ENCODE measurements around the gene GUCY1A2.
"Not testable (repeated sequence)": the region's sequence is repeated elsewhere in the genome, so short reads cannot be mapped to it uniquely, and the experiment has no call there.

Gene GUCY1A2

DNA sequence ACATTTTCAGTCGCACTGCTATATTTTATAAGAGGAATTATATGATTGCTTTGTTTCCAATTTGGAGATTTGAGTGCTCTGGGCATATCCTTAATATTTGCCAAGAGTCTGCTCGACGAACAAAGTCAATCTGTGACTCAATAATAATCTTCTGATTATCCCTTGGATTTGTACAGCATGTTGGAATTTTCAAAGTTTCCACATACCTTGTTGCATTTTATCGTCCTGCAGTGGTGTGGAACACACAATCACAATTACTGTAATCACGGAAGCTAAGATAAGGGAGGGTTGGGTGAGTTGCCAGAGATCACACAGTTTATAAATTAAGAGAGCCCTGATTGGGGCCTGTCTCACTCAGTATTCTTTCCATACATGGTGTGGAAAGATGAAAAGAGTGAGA is 189.3 kb downstream of the GUCY1A2 start:
- H3K4me3 ChIP-seq (ENCODE audit: low read depth in 1 of 5, low read length in 5 of 5): no peak overlapping the region
- H3K9ac ChIP-seq (ENCODE audit: low read length in 5 of 5): no peak overlapping the region
- no peaks in the 10 kb centered on the region for H3K4me1 ChIP-seq (ENCODE audit: control insufficient read depth in 5 of 5, insufficient read depth in 5 of 5, low read length in 5 of 5)
- no peaks in the 10 kb centered on the region for H3K36me3 ChIP-seq (ENCODE audit: control insufficient read depth in 5 of 5, insufficient read depth in 5 of 5, low read length in 5 of 5)
- H3K27me3 ChIP-seq (ENCODE audit: control insufficient read depth in 5 of 5, insufficient read depth in 4 of 5, low read length in 5 of 5): no peaks in the 10 kb centered on the region
- no peaks in the 10 kb centered on the region for H3K9me3 ChIP-seq (ENCODE audit: control insufficient read depth in 5 of 5, low read length in 5 of 5)
- H3K27ac ChIP-seq (ENCODE audit: low read depth, low read length): no peak overlapping the region

DNA sequence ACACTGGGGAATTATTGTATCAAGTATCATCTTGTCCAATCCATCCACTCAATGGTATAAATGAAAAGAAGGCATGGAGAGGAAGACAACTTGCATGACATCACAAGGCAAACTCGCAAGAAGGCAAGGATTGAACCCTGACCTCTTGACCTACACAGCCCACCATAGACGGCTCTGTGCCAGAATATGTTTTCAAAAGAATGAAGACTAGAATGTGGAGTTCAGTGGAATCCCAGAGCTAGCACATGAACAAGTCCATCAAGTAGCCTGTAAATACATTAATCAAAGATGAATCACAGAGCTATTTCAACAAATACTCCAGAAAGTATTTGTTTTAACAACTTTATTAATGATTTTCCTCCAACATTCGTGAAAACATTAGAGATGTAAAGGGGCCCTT is 189.7 kb downstream of the GUCY1A2 start:
- Histone ChIP-seq H3K4me1 (ENCODE audit: control insufficient read depth in 5 of 5, insufficient read depth in 5 of 5, low read length in 5 of 5) (no peaks in the 10 kb centered on the region), H3K4me3 (ENCODE audit: low read depth in 1 of 5, low read length in 5 of 5) (no peak overlapping the region), H3K27ac (ENCODE audit: low read depth, low read length) (no peak overlapping the region), H3K9me3 (ENCODE audit: control insufficient read depth in 5 of 5, low read length in 5 of 5) (no peaks in the 10 kb centered on the region), H3K36me3 (ENCODE audit: control insufficient read depth in 5 of 5, insufficient read depth in 5 of 5, low read length in 5 of 5) (no peaks in the 10 kb centered on the region), H3K9ac (ENCODE audit: low read length in 5 of 5) (no peak overlapping the region), H3K27me3 (ENCODE audit: control insufficient read depth in 5 of 5, insufficient read depth in 4 of 5, low read length in 5 of 5) (no peaks in the 10 kb centered on the region)

DNA sequence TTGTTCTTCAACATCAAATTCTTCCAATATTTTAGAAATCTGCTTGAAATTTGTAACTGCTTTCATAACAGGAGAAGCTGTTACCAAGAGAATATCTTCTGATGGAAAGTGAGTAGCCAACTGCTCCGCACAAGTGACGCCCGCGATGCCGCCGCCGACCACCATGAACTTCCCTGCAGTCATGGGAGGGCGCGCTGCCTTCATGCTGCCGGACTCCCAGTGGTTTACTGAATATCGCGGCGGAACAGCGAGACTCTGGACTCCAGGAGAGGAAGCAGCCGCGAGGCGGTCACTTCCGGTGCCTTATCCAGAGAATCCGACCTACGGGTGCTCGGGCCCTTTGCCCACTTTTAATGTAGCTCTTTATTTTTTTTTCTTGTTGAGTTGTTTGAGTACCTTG is 190.6 kb downstream of the GUCY1A2 start:
- Histone ChIP-seq H3K4me3 (ENCODE audit: low read depth in 1 of 5, low read length in 5 of 5) (no peak overlapping the region), H3K27ac (ENCODE audit: low read depth, low read length) (no peak overlapping the region), H3K36me3 (ENCODE audit: control insufficient read depth in 5 of 5, insufficient read depth in 5 of 5, low read length in 5 of 5) (no peaks in the 10 kb centered on the region), H3K27me3 (ENCODE audit: control insufficient read depth in 5 of 5, insufficient read depth in 4 of 5, low read length in 5 of 5) (no peaks in the 10 kb centered on the region), H3K9me3 (ENCODE audit: control insufficient read depth in 5 of 5, low read length in 5 of 5) (no peaks in the 10 kb centered on the region), H3K4me1 (ENCODE audit: control insufficient read depth in 5 of 5, insufficient read depth in 5 of 5, low read length in 5 of 5) (no peaks in the 10 kb centered on the region), H3K9ac (ENCODE audit: low read length in 5 of 5) (no peak overlapping the region)

DNA sequence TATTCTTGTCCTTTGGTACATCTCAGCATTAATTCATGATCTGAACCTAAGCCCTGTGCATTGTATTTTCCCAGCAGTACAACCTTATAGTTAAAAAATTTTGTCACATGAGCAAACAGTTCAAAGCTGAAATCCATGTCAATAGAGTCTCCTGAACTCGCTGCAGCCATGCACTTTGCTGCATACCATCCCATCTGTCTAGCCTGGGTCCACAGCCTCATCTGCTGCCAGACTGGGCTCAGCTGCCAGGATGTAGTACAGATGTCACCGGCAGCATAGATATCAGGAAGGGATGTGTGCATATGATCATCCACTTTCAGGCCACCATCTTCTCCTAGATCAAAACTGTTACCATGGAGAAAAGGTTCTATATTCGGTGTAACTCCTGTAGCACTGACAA is 191.7 kb downstream of the GUCY1A2 start:
- not testable (repeated sequence) for H3K36me3 ChIP-seq (ENCODE audit: control insufficient read depth in 5 of 5, insufficient read depth in 5 of 5, low read length in 5 of 5); H3K4me1 ChIP-seq (ENCODE audit: control insufficient read depth in 5 of 5, insufficient read depth in 5 of 5, low read length in 5 of 5); H3K4me3 ChIP-seq (ENCODE audit: low read depth in 1 of 5, low read length in 5 of 5); H3K9me3 ChIP-seq (ENCODE audit: control insufficient read depth in 5 of 5, low read length in 5 of 5); H3K27me3 ChIP-seq (ENCODE audit: control insufficient read depth in 5 of 5, insufficient read depth in 4 of 5, low read length in 5 of 5); H3K9ac ChIP-seq (ENCODE audit: low read length in 5 of 5); H3K27ac ChIP-seq (ENCODE audit: low read depth, low read length)

DNA sequence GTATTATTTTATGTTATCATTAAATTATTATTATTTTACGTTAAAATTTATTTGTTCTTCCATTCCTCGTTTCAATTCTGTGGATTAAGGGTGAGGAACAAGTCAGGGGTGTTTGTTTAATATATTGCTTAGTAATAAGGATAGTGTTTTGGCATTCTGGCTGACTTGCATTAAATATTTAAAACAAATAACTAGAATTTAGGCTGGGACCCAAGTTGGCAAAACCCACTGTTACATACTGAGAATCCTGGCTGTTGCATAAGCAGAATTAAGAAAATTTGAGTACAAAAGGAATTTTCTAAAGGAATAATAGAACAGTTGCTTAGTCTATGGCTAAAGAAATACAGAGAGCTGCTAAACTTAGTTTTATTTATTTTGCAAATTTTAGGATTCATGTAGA is 196.4 kb downstream of the GUCY1A2 start:
- Histone ChIP-seq H3K27ac (ENCODE audit: low read depth, low read length) (no peak overlapping the region), H3K4me3 (ENCODE audit: low read depth in 1 of 5, low read length in 5 of 5) (no peak overlapping the region), H3K4me1 (ENCODE audit: control insufficient read depth in 5 of 5, insufficient read depth in 5 of 5, low read length in 5 of 5) (no peaks in the 10 kb centered on the region), H3K9me3 (ENCODE audit: control insufficient read depth in 5 of 5, low read length in 5 of 5) (no peaks in the 10 kb centered on the region), H3K27me3 (ENCODE audit: control insufficient read depth in 5 of 5, insufficient read depth in 4 of 5, low read length in 5 of 5) (no peaks in the 10 kb centered on the region), H3K9ac (ENCODE audit: low read length in 5 of 5) (no peak overlapping the region), H3K36me3 (ENCODE audit: control insufficient read depth in 5 of 5, insufficient read depth in 5 of 5, low read length in 5 of 5) (no peaks in the 10 kb centered on the region)

DNA sequence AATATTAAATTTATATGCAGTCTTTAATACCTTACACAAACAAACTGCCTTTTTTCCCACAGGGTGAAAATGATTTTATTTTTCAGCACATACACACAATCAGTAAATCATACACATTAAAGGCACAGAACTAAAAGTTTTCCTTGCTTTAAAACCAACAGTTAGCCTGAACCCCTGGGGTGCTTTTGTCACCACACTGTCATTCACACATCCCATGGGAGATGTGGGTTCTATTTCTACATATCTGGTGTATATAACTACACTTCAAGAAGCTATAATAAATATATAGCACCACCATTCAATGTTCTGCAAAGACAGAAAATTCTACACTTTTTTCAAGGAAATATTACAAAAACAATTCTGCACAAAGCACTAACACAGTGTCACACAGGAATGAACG is 197.0 kb downstream of the GUCY1A2 start:
- no peaks in the 10 kb centered on the region for H3K4me1 ChIP-seq (ENCODE audit: control insufficient read depth in 5 of 5, insufficient read depth in 5 of 5, low read length in 5 of 5)
- H3K4me3 ChIP-seq (ENCODE audit: low read depth in 1 of 5, low read length in 5 of 5): no peak overlapping the region
- no peak overlapping the region for H3K27ac ChIP-seq (ENCODE audit: low read depth, low read length)
- H3K36me3 ChIP-seq (ENCODE audit: control insufficient read depth in 5 of 5, insufficient read depth in 5 of 5, low read length in 5 of 5): no peaks in the 10 kb centered on the region
- no peaks in the 10 kb centered on the region for H3K27me3 ChIP-seq (ENCODE audit: control insufficient read depth in 5 of 5, insufficient read depth in 4 of 5, low read length in 5 of 5)
- H3K9ac ChIP-seq (ENCODE audit: low read length in 5 of 5): no peak overlapping the region
- H3K9me3 ChIP-seq (ENCODE audit: control insufficient read depth in 5 of 5, low read length in 5 of 5): no peaks in the 10 kb centered on the region

DNA sequence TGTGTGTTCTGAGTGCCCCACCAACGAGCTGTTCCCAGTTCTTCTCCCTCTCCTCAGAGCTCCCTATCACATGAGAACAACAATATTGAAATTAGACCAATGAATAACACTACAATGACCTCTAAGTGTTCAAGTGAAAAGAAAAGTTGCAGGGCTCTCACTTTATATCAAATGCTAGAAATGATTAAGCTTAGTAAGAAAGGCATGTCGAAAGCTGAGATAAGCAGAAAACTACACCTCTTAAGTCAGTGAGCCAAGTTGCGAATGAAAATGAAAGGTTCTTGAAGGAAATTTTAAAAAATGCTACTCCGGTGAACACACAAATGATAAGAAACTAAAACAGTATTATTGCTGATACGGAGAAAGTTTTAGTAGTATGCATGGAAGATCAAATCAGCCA is 199.8 kb downstream of the GUCY1A2 start:
- H3K27me3 ChIP-seq (ENCODE audit: control insufficient read depth in 5 of 5, insufficient read depth in 4 of 5, low read length in 5 of 5): no peaks in the 10 kb centered on the region
- no peaks in the 10 kb centered on the region for H3K9me3 ChIP-seq (ENCODE audit: control insufficient read depth in 5 of 5, low read length in 5 of 5)
- H3K4me3 ChIP-seq (ENCODE audit: low read depth in 1 of 5, low read length in 5 of 5): no peak overlapping the region
- H3K36me3 ChIP-seq (ENCODE audit: control insufficient read depth in 5 of 5, insufficient read depth in 5 of 5, low read length in 5 of 5): no peaks in the 10 kb centered on the region
- no peak overlapping the region for H3K9ac ChIP-seq (ENCODE audit: low read length in 5 of 5)
- H3K27ac ChIP-seq (ENCODE audit: low read depth, low read length): no peak overlapping the region
- no peaks in the 10 kb centered on the region for H3K4me1 ChIP-seq (ENCODE audit: control insufficient read depth in 5 of 5, insufficient read depth in 5 of 5, low read length in 5 of 5)

DNA sequence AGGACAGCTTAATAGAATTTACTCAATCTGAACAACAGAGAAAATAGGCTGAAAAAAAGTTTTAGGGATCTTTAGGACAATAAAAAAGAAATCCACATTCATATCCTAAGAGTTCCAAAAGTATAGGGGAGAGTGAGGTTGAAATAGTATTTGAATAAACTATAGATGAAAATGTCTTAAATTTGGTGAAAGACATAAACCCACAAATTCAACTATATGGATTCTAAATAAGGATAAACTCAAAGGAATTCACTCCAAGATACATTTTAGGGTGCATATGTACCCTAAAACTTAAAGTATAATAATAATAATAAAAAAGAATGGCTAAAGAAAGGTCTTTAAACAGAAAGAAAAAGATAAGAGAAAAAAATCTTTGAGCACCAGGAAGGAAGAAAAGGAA is 203.1 kb downstream of the GUCY1A2 start:
- no peaks in the 10 kb centered on the region for H3K9me3 ChIP-seq (ENCODE audit: control insufficient read depth in 5 of 5, low read length in 5 of 5)
- no peaks in the 10 kb centered on the region for H3K27me3 ChIP-seq (ENCODE audit: control insufficient read depth in 5 of 5, insufficient read depth in 4 of 5, low read length in 5 of 5)
- H3K4me1 ChIP-seq (ENCODE audit: control insufficient read depth in 5 of 5, insufficient read depth in 5 of 5, low read length in 5 of 5): no peaks in the 10 kb centered on the region
- H3K9ac ChIP-seq (ENCODE audit: low read length in 5 of 5): no peak overlapping the region
- no peak overlapping the region for H3K27ac ChIP-seq (ENCODE audit: low read depth, low read length)
- H3K4me3 ChIP-seq (ENCODE audit: low read depth in 1 of 5, low read length in 5 of 5): no peak overlapping the region
- H3K36me3 ChIP-seq (ENCODE audit: control insufficient read depth in 5 of 5, insufficient read depth in 5 of 5, low read length in 5 of 5): no peaks in the 10 kb centered on the region

DNA sequence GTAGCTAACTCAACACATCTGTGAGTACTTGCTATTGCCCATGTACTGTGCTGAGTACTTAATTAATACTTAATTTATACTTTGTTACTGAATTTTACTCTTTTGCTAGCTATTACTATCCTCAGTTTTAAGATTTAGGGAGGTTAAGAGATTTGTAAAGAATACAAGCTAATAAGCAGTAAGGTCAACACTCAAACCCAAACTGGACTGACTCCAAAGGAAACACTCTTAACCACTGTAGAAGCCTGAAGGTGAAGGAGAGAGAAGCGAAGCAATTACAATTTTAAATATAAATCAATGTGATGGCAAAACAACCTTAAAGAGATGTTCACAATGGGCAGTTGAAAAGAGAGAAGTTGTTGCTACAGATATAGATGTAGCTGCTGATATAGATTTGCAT is 204.5 kb downstream of the GUCY1A2 start:
- no peaks in the 10 kb centered on the region for H3K27me3 ChIP-seq (ENCODE audit: control insufficient read depth in 5 of 5, insufficient read depth in 4 of 5, low read length in 5 of 5)
- H3K9me3 ChIP-seq (ENCODE audit: control insufficient read depth in 5 of 5, low read length in 5 of 5): no peaks in the 10 kb centered on the region
- no peaks in the 10 kb centered on the region for H3K4me1 ChIP-seq (ENCODE audit: control insufficient read depth in 5 of 5, insufficient read depth in 5 of 5, low read length in 5 of 5)
- H3K4me3 ChIP-seq (ENCODE audit: low read depth in 1 of 5, low read length in 5 of 5): no peak overlapping the region
- no peaks in the 10 kb centered on the region for H3K36me3 ChIP-seq (ENCODE audit: control insufficient read depth in 5 of 5, insufficient read depth in 5 of 5, low read length in 5 of 5)
- no peak overlapping the region for H3K27ac ChIP-seq (ENCODE audit: low read depth, low read length)
- H3K9ac ChIP-seq (ENCODE audit: low read length in 5 of 5): no peak overlapping the region

DNA sequence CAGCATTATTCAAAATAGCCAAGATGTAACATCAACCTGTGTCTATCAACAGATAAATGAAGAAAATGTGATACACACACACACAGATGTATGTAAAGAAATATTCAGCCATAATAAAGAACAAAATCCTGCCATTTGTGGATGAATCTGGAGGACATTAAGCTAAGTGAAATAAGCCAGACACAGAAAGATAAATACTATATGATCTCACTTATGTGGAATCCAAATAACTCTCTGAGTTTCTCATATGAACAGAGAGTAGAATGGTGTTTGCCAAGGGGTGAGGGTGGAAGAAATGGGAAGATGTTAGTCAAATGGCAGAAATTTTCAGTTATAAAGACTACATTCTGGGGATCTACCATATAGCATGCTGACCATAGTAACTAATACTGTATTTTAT is 224.2 kb downstream of the GUCY1A2 start:
- Histone ChIP-seq H3K9ac (ENCODE audit: low read length in 5 of 5) (no peak overlapping the region), H3K4me3 (ENCODE audit: low read depth in 1 of 5, low read length in 5 of 5) (no peak overlapping the region), H3K4me1 (ENCODE audit: control insufficient read depth in 5 of 5, insufficient read depth in 5 of 5, low read length in 5 of 5) (no peaks in the 10 kb centered on the region), H3K9me3 (ENCODE audit: control insufficient read depth in 5 of 5, low read length in 5 of 5) (no peaks in the 10 kb centered on the region), H3K27me3 (ENCODE audit: control insufficient read depth in 5 of 5, insufficient read depth in 4 of 5, low read length in 5 of 5) (peaks cover 0 to 4% (median 0%) of the 10 kb centered on the region in 5 donors), H3K36me3 (ENCODE audit: control insufficient read depth in 5 of 5, insufficient read depth in 5 of 5, low read length in 5 of 5) (no peaks in the 10 kb centered on the region), H3K27ac (ENCODE audit: low read depth, low read length) (no peak overlapping the region)

DNA sequence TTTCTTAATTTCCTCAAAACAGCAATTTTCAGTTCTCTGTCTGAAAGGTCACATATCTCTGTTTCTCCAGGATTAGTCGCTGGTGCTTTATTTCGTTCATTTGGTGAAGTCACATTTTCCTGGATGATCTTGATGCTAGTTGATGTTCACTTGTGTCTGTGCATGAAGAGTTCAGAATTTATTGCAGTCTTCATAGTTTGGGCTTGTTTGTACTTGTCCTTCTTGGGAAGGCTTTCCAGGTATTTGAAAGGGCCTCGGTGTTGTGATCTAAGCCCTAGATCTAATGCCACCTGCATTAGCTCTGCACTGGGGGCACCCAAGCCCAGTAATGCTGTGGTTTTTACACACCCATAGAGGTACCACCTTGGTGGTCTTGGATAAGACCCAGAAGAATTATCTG is 228.9 kb downstream of the GUCY1A2 start:
- H3K4me1 ChIP-seq (ENCODE audit: control insufficient read depth in 5 of 5, insufficient read depth in 5 of 5, low read length in 5 of 5): no peaks in the 10 kb centered on the region
- H3K27ac ChIP-seq (ENCODE audit: low read depth, low read length): no peak overlapping the region
- peaks cover 0 to 4% (median 0%) of the 10 kb centered on the region in 5 donors for H3K27me3 ChIP-seq (ENCODE audit: control insufficient read depth in 5 of 5, insufficient read depth in 4 of 5, low read length in 5 of 5)
- no peak overlapping the region for H3K9ac ChIP-seq (ENCODE audit: low read length in 5 of 5)
- no peaks in the 10 kb centered on the region for H3K9me3 ChIP-seq (ENCODE audit: control insufficient read depth in 5 of 5, low read length in 5 of 5)
- H3K36me3 ChIP-seq (ENCODE audit: control insufficient read depth in 5 of 5, insufficient read depth in 5 of 5, low read length in 5 of 5): no peaks in the 10 kb centered on the region
- H3K4me3 ChIP-seq (ENCODE audit: low read depth in 1 of 5, low read length in 5 of 5): no peak overlapping the region

All from subcutaneous abdominal adipose tissue (tissue), 5 donors.